HG02678 (cell line): ENCODE data around the gene COL20A1.

Source experiments
- ATAC-seq: cut with Tn5 transposase; IDR thresholded peaks from one replicate; pipeline ENCODE4 v1.9.1; 2021; ENCODE audit warnings: mild to moderate bottlenecking, moderate library complexity; ENCODE audit not compliant: unreplicated experiment

The COL20A1 gene

DNA sequence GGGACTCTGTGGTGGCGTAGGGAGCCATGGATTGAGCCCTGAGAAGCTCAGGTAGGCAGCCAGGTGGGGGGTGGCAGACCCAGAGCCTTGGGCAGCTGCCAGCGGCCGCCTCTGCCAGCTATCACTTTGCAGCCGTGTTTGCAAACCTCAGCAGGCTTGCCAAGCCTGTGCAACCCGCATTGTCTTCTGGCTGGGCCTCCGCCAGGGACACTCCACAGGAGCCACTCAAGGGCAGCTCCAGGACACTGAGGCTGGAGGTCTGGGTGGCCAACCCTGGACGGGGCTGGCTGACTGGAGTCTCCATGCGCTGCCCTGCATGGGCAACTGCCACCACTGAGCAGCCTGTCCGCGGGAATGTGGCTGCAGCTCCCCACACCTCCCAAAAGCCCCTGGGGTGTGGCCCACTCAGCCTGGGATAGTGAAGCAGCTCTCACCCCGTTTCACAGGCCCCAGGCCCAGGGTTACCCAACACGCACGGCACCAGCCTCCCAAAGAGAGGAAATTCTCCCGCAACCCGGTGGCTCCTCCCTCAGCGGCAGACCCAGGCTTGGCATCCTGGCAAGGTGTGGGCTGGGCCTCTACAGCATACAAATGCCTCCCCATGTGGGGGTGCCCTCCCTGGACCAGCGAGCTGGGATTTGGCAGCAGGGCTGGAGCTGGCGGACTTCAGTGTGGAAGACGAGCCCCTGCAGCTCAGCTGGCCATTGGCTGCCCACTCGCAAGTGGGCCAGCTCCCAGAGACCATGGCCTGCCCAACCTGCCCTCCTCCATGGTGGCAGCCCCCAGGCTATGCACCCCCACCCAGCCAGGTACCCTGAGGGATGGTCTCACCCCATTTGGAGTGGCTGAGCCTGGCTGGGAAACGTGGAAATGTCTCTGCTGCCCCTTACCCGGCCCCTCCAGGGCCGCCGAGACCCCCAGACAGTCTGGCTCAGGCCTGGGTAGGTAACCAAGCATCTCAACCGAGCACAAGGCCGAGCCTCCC is 65.2 kb downstream of the COL20A1 start:
- no peak for ATAC-seq

DNA sequence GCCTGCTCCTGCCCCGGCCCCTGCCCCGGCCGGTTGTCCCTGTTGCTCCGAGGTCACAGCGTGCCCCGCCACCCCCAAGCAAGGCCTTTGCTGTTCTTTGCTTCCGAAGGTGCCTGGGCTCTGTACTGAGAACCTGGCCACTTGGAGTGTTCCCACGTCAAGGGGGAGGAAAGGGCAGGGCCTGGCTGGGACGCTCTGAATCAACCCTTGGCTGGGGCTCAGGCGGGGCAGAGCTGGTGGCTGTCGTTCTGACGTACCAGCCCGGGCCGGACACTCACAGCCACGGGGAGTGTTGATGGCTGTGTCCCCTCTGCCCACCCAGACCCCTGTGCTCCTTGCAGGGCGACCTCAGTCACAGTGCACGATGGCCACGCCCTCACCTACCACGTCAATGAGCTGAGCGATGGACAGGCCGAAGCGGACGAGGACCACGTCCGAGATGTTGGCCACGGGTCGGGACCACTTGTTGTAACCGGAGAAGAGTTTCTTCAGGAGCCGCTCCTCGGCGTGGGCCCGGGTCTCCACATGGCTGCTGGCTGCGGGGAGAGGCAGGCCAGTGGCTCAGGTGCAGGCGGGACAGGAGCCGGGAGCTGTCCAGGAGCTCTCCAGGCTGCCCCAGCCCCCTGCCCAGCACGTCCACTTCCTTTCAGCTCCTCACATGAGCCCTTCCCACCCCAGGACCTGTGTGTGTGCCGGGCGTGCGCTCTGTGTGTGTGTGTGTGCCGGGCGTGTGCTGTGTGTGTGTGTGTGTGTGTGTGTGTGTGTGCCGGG is 66.4 kb downstream of the COL20A1 start:
- ATAC-seq, result no peak

DNA sequence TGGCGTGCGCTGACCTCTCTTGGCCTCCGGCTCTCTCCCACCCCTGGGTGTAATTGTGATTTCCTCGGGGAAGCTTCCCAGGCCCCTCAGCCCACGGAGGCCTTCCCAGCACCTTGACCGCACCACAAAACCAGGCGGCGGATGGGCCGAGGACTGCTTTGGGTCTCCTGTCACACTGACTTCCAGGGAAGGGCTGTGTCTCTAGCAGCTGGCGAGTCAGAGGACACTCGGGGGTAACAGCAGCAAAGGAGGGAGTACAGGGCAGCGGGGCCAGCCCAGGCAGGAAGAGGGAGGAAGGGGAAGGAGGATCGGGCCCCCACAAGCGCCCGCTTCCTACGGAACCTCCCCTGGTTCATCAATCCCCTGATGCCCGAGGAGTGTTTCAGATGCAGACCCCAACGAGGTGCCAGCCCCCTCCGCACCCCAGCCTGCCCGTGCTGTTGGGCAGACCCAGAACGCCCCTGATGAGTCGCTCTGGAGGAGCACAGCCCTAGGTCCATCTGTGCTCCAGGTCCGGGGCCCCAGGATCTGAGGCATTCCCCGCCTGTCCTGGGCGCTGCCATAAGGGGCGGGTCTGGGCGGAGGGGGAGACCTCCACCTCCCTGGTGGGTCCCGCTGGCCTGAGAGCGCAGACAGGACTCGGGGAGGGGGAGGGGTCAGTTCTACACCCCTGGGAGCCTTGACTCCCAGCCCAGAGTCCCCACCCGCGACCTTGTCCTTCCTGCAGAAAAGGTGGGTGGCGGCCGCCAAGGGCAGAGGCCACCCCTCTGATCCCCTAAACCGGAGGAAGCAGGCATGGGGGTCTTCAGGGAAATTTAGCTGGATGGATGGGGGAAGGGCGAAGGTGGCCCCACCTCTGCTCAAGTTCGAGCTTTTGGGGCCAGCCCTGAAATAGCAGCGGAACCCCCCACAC is 67.2 kb downstream of the COL20A1 start:
- ATAC-seq, result no peak

DNA sequence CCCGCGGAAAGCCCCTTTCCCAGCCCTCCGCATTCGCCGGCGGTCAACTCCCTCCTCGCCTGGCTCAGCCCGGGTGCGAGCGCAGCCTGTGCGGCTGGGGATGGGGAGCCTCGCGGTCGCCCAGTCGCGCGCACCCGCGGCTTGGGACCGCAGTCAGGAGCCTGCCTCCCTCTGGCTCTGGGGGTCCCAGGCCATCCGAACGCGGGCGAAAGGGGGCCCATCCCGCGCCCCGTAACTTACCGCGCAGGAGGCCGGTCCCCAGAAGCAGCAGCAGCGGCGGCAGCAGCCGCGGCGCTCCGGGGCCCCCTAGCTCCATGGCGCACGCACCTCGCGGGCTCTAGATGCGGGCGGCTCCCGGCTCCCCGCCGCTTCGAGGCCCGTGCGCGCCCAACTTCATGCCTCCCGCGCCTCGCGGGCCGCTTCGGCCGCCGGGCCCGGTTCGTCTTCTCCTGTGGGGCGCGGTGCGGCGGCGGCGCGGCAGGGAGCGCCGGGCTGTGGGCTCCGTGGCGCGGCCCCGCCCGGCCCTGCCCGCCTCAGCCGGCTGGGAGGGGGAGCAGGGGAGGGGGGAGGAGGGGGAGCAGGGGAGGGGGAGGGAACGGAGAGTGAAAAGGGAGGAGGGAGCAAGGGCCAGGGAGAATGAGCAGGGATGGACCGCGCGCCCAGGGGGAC is 68.0 kb downstream of the COL20A1 start, which contains the start of gene CHRNA4:
CHRNA4 (minus strand) TSS at position 500 of the 669 bp plus-strand sequence; CDS start at position 316, 184 bp downstream.
- ATAC-seq, result no peak

DNA sequence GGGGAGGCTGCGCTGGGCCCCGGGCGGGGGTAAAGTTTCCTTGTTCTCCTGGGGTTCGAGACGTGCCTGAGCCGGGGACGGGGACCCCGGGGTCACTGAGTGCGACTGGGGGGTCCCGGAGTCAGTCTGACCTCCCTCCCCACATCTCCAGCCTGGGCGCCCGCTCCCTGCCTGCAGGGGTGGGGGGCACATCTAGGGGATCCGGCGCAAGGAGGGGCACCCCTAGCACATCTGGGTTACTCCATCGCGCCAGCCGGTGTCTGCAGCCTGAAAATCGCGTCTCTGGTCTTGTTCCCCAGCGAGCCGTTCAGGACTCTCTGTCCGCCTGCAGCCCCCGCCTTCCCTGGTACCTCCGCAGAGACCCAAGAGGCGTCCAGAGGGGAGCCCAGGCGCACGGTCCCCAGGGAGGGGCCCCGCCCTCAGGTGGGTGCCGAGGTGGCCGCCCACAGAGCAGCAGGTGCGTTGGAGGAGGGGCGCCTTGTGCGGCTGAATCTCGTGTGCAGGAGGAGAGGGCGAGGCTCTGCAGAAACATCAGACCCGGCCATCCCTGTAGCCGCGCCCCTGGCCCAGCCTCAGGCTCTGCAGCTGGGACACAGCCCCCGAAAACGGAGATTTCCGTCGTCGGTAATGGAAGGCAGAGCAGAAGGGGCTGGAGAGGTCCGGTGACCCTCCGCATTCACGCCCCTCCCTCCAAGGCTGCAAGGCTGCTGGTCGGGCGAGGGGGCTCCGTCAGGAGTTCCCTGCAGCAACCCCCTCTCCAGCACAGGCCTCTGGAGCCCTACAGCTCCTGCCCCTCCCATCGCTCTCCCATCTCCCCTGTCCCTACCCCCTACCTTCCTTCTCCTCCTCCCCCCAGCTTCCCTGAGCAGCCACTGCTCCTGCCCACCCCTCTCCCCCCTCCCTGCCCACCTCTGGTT is 68.8 kb downstream of the COL20A1 start:
- ATAC-seq, result no peak

DNA sequence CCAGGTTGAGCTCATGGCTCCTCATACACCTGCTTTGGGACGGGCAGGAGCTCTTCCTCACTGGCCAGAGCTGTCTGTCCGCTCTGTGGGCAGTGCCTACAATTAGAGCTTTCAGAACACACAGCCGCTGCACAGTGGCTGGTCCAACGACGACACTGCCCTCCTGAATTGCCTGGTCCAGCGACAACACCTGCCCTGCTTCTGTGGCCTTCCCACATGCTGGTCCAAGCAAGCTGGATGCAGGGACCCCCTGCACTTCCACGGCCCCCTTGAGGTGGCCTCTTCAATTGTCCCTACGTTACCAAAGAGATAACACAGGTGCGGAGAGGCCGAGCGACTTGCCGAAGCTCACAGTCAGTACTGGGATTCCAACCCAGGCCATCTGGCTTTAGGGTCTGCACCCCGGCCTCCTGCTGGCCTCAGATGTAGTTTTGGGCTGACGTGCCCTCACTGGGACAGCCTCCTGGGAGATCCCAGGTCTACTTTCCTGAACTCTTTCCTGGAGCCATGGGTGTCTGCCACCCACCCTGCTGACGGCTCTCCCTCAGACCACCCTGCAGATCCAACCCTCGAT is 69.5 kb downstream of the COL20A1 start:
- no peak for ATAC-seq

DNA sequence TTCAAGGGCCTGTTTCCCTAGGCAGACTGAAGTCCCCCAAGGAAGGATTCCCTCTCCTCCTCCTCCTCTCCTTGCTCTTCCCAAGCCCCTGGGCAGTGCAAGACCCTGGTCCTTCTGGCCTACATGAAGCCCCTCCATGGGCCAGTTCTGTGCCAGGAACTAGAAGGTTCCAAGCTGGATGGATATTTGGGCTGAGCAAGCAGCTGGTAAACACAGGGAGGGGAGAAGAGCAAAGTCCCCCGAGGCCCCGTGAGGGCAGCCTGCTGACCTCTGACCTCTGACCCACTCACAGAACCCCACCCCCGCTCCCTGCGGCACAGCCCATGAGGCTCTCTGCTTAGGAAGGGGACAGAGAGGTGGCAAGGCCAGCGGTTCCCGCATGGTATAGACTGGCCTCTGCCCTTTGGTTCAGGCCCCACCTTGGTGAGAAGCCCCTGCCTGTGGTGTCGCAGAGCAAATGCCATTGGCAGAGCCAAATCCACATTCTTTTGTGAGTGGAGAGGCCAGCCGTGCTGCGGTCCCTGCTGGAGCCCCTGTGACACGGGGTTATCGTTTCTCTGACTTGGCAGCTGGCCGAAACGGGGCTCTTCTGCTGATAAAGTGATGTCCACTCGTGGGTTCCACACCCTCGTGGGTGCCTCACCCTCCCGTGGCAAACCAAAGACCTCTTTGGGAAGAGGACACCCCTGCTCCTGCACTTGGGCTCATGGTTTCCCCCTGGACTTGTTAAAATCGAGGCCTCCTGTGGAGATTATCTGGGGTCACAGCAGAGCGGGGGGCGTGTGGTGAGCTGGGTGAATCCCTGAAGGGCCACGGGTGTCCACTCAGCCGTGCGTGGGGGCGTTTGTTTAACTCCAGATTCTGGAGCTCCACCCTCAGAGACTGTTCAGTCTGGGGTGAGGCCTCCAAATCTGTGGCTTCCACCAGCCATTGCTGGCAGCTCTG is 70.3 kb downstream of the COL20A1 start:
- ATAC-seq, result no peak

DNA sequence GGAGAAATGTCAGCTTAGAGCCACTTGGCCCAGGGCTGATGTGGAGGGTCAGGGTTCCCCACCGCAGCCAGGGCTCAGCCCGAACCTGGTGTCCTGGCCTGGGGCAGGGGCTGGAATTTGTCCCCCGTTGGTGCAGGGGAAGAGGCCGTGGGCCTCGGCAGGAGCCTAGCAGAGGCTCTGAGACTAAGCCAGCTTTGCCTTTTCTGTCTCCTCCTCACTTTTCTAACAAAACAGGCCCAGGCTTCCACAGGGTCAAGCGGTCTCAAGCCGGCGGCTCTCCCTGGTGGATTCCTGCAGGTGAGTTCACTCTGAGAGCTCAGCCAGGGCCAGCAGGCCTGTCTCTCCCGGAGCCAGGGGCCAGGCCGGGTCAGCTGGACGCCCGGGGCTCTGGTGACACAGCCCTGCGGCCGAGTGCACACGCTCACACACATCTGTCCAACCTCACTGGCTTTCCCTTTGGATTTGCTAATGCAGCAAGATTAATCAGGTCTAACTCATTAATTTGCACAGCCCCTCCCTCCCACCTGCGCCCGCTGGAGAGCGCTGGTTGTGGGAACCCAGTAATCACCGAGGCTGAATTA is 71.1 kb downstream of the COL20A1 start:
- no peak for ATAC-seq

DNA sequence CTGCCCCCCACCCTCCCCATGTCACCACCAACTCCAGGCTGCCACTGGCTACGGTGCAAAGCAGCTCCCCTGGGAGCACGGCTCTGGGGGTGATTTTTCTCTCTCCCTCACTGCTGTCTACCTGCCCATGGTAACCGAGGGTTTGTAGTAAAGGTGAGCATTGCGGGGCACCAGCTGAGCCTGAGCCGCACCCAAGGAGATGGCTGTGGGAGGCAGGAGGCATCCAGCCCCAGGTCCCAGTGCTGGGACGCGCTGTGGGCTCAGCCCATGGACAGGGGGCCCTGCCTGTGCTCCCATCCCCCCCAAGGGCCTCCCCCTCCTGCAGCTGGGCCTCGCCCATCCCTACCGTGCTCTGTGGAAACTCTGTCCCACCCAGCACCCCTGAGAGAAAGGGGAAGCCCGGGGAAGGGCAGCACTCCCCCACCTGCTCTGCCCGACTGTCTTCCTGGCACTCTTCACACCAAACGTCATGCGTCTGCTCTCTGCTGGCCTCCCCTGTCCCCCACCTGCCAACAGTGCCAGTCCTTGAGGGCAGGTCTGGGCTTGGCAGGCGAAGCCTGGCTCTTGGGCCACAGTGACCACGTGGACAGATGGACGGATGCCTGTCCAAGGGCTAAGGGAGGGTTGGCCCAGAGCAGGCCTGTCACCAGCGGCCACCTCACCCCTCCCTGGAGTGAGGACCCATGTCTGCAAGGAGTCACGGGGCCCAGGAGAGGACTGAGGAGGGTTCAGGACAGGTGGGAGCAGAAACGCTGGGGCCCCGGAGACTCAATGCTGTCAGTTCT is 72.0 kb downstream of the COL20A1 start:
- no peak for ATAC-seq

DNA sequence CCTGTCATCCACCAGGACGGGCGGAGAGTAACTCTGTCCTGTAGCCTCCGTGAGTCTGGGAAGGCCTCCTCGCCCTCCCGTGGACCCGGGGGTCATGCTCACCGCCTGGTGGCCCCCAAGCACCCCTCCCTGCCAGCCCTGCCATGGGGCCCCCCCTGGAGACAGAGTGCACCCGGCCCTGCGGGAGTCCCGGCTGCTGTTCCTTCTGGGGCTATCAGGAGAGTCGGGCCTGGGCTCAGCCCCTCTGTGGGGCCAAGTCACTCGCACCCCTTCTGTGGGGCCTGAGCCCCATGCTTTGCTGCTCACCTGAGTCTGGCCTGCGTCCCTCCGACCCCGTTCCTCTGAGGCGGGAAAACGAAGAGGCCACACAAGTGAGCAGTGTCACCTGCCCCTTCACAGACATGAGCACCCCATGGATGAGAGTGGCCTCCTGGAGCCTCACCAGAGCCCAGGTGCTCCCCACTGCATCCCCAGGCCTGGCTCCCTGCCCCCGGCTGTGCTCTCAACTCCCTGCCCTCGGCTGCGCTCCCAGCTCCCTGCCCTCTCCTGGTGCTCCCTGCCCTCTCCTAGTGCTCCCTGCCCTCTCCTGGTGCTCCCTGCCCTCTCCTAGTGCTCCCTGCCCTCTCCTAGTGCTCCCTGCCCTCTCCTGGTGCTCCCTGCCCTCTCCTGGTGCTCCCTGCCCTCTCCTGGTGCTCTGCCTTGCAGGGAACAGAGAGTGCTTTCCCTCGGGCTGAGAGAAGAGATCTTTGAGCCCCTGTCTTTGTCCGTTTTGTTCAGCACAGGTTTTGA is 72.8 kb downstream of the COL20A1 start:
- no peak for ATAC-seq

DNA sequence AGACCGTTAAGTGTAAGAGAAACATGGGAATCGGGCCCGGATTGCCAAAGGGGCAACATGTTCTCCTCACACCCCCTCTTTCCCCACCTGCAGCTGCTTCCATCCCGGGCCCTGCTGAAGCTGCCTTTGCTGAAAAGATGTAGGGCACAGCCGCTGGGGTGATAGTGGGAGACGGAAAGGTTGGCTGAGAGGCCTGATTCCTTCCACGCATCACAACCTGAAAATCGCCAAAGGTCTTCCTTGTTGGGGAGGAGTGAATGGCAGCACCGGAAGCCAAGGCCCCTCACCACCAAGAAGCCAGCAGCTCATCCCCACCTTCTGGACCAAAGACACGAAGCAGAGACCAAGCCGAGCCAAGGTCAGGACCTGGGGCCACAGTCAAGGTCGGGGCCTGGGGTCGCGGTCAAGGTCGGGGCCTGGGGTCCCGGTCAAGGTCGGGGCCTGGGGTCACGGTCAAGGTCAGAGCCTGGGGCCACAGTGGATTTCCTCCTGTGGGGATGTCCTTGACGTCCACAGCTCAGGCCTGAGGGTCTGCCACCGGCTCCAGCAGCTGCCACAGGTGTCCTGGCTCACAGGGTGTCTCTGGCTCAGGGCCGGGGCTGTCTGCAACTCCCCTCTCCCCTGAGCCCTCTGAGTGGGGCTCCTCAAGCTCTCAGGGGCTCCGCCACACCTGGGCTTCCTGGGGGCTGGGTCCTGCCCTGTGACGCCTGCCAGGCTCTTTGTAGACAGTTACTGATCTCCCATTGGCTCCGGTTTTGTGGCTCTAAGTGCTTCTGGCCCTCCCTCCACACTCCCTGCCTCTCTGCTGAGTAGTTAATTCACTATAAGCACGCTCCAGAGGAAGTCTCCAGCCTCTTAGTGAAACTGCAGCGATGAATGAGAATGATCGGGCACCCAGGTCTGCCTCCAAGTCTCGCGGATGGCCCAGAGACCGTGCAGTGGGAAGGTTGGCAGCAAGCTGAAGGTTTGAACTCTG is 73.7 kb downstream of the COL20A1 start:
- no peak for ATAC-seq

DNA sequence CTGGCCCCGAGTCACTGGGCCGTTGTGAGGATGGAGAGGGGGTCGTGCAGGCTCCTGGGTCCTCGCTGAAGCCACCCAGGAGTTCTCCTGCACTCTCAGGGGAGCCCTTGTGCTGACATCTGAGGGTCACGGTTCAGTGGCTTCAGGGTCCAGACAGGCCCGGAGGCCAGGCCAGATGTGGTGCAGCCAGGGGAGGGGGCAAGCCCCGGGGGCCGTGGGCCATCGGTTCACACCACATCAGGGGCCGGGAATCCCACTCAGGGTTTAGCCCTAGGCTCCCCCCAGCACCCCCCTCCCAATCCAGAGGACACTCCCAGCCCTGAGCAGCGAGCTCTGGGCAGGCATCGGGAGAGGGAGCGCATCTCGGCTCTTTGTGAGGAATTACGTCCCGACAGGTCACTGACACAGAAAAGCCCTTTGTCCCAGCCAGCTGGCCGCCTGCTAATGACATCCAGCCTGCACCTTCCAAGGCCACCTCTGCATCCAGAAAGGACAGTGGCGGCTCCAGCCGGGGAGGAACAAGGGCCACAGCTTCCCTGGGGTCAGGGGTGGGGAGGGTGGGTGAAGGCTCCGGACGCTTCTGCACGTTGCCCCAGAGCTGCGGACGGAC is 74.6 kb downstream of the COL20A1 start:
- ATAC-seq, result no peak

DNA sequence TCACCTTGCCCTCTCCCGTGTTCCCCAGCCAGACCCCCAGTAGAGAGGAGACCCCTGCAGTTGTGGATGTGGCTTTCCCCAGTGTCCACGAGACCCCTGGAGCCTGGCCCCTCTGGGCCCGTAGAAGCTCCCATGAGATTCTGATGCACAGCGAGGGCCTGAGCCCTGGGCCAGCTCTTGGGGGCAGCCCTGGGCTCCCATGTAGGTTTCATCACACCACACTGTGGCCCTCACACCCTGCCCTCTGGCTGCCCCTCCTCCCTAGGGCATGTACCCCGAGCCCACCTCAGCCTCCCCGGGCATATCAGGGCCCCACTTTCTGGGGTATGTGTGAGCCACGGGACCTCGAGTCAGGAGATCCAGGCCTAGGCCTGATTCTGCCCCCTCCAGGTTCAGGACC is 75.2 kb downstream of the COL20A1 start:
- ATAC-seq, result no peak

DNA sequence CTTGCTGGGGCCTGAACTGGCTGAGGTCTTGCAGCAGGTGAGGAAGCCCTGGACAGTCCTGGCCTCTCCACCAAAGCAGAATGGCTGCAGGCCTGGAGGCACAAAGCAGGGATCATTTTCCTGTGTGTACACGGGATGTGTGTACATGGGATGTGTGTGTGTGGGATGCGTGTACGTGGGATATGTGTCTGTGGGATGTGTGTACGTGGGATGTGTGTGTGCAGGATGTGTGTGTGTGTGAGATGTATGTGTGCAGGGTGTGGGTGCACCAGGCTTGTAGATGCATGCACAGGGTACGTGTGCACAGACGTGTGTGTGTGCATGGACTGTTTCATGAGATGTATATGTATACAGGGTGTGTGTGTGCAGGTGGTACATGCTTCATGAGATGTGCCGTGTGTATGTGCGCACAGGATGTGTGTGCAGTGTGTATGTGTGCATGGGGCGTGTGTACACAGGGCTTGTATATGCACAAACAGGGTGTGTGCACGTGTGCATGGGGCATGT is 76.1 kb downstream of the COL20A1 start:
- ATAC-seq, result no peak
